Stomach smooth muscle (tissue), 2 donors: Measurements from ENCODE around the gene DCC.

Source experiments
- H3K27ac ChIP-seq: one replicate; pipeline ENCODE4 v1.7.0; 2013; ENCODE audit warnings: mild to moderate bottlenecking, low read length, inconsistent platforms
- H3K27me3 ChIP-seq, 2 donors: one replicate each; pipeline ENCODE4 v1.7.0; 2013; ENCODE audit warnings: low read length in 2 of 2; ENCODE audit not compliant: insufficient read depth in 2 of 2, control insufficient read depth in 1 of 2
- H3K36me3 ChIP-seq, 2 donors: one replicate each; pipeline ENCODE4 v1.7.0; 2013; ENCODE audit warnings: low read length in 2 of 2; ENCODE audit not compliant: control insufficient read depth in 2 of 2, insufficient read depth in 2 of 2
- H3K4me1 ChIP-seq: one replicate; pipeline ENCODE4 v1.7.0; 2013; ENCODE audit warnings: low read length; ENCODE audit not compliant: control insufficient read depth, insufficient read depth
- H3K4me3 ChIP-seq, 2 donors: one replicate each; pipeline ENCODE4 v1.7.0; 2013; ENCODE audit warnings: low read length in 2 of 2
- H3K9ac ChIP-seq, 2 donors: one replicate each; pipeline ENCODE4 v1.7.0; 2013; ENCODE audit warnings: low read length in 2 of 2, mild to moderate bottlenecking in 1 of 2
- H3K9me3 ChIP-seq, 2 donors: one replicate each; pipeline ENCODE4 v1.7.0; 2013; ENCODE audit warnings: low read length in 2 of 2; ENCODE audit not compliant: control insufficient read depth in 2 of 2
- donor health status: healthy.
- donor health status: Pancreatic carcinoma.

The DCC gene

DNA sequence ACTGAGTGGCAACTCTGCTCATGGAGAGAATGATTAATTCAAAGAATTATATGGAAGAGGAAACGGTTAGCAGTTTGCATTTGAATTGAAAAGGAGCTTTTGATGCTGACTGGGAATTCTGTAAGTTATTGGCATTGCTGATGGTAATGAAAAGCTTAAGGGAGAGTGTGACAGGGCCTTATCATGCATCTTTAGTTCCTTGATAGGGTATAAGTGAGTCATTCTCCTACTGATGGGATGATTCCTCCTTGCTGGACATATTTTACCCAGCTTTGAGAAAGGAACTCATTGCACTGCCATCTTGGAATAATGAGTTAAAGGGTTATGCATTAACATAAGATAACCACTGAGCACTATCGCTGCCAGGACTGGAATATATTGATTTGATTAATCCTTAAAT lies 740.7 kb downstream of the DCC start:
- H3K9me3 ChIP-seq, result no peaks in the 10 kb centered on the region

GRCh38 chr18:53093636-53094035 lies 753.6 kb downstream of the DCC start:
- Histone ChIP-seq H3K9me3 (no peaks in the 10 kb centered on the region), H3K36me3 (no peaks in the 10 kb centered on the region), H3K4me1 (no peaks in the 10 kb centered on the region), H3K4me3 (no peak overlapping the region), H3K27me3 (no peaks in the 10 kb centered on the region), H3K27ac (no peak overlapping the region), H3K9ac (no peak overlapping the region)

More for the DNA sequence above, 740.7 kb downstream of the DCC start:
- Histone ChIP-seq H3K9ac (no peak overlapping the region), H3K27ac (no peak overlapping the region), H3K27me3 (no peaks in the 10 kb centered on the region), H3K36me3 (no peaks in the 10 kb centered on the region), H3K4me1 (no peaks in the 10 kb centered on the region), H3K4me3 (no peak overlapping the region)

DNA sequence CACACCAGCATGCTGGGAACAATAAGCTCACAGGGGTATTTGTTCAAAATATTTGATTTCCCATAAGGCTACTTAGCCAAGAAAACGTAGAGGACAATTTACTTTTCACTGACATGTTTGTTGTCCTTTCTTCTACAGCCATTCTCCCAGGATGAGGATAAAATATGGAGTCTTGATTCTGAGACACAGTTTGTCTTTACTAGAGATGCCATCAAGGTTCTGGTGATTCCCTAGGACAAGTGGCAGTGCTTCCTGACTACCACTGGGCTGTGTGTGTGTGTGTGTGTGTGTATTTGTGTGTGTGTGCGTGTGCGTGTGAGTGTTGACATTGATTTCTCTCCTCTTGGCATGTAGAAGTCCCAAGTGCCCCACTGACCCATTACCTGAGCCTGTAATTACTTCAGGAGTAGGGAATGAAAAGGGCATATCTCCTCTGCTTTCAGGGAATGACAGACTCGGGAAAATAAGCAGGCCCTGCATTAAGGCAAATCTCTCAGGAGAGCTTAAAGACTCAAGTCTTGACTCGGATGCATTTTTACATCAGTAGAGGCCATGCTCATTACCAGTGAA lies 761.6 kb downstream of the DCC start:
- H3K27me3 ChIP-seq, result no peaks in the 10 kb centered on the region
- no peaks in the 10 kb centered on the region for H3K9me3 ChIP-seq
- H3K9ac ChIP-seq, result no peak overlapping the region
- no peaks in the 10 kb centered on the region for H3K36me3 ChIP-seq
- no peak overlapping the region for H3K4me3 ChIP-seq
- no peak overlapping the region for H3K27ac ChIP-seq
- no peaks in the 10 kb centered on the region for H3K4me1 ChIP-seq

DNA sequence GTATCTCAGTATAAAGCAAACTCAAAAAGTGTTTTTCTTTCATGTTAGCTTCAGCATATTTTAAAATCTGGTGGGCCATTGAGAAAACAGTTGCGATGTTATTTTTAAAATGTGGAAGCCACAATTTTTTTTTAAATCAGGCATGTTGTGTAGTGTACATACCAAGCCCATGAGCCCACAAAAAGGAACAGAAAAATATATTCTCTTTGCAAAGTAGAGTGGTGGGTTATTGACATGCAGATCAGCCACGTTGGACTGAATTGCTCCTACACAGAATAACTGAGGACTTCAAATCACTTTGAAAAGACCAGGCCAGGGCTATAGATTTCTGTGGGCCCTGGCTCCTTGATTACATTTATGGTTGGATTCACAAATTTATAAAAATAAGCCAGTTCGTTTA lies 774.4 kb downstream of the DCC start:
- Histone ChIP-seq H3K9me3 (no peaks in the 10 kb centered on the region), H3K9ac (no peak overlapping the region), H3K36me3 (no peaks in the 10 kb centered on the region), H3K27ac (no peak overlapping the region), H3K27me3 (no peaks in the 10 kb centered on the region), H3K4me3 (no peak overlapping the region), H3K4me1 (no peaks in the 10 kb centered on the region)

- H3K4me1 ChIP-seq, result no peaks in the 10 kb centered on the region
- H3K36me3 ChIP-seq, result no peaks in the 10 kb centered on the region
- no peak overlapping the region for H3K4me3 ChIP-seq
- H3K9me3 ChIP-seq, result no peaks in the 10 kb centered on the region
- no peaks in the 10 kb centered on the region for H3K27me3 ChIP-seq
- no peak overlapping the region for H3K27ac ChIP-seq
- H3K9ac ChIP-seq, result no peak overlapping the region
These were observed 776.0 kb downstream of the DCC start for GRCh38 chr18:53115876-53116585.

DNA sequence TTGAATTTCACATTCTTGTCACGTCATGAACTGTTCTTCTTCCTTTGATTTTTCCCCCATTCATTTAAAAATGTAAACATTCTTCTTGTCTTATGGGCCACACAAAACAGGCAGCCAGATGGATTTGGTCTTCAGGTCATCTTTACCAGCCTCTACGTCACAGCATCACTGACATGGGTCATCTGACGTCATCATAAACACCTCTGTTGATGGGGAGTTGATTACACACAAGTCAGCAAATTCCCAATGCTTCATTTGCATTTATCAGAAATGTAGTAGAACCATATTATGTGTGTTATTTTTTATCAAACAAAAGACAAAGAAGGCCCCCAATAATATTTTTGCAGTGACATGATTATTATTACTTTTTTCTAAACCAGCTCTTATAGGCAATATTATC lies 777.9 kb downstream of the DCC start:
- Histone ChIP-seq H3K9ac (no peak overlapping the region), H3K9me3 (no peaks in the 10 kb centered on the region), H3K27me3 (no peaks in the 10 kb centered on the region), H3K4me3 (no peak overlapping the region), H3K4me1 (no peaks in the 10 kb centered on the region), H3K27ac (no peak overlapping the region), H3K36me3 (no peaks in the 10 kb centered on the region)

DNA sequence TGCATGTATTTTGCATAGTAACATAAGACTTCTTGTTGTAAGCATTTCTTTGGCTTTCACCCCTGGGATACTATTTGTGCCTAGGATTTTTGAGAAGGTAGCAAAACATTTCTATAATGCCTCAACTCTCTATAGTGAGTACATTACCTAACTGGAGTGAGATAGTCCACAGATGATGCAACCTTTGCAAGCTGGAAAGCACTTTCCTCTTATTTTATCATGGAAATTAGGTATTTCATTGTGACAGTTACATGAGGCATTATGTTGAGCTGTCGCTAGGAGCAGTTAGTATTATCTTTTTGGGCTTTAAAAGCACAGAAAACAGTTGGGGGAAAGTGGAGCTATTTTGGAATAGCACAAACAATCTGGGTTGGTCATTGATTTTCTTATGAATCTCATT lies 786.2 kb downstream of the DCC start:
- Histone ChIP-seq H3K27ac (no peak overlapping the region), H3K36me3 (no peaks in the 10 kb centered on the region), H3K4me1 (no peaks in the 10 kb centered on the region)

GRCh38 chr18:53131001-53131400 lies 791.0 kb downstream of the DCC start:
- H3K27me3 ChIP-seq, result no peaks in the 10 kb centered on the region
- no peak overlapping the region for H3K27ac ChIP-seq
- H3K36me3 ChIP-seq, result no peaks in the 10 kb centered on the region
- H3K4me1 ChIP-seq, result no peaks in the 10 kb centered on the region
- H3K4me3 ChIP-seq, result no peak overlapping the region
- H3K9ac ChIP-seq, result no peak overlapping the region
- H3K9me3 ChIP-seq, result no peaks in the 10 kb centered on the region

More for the DNA sequence above, 786.2 kb downstream of the DCC start:
- Histone ChIP-seq H3K27me3 (no peaks in the 10 kb centered on the region), H3K4me3 (no peak overlapping the region), H3K9ac (no peak overlapping the region), H3K9me3 (no peaks in the 10 kb centered on the region)

- no peaks in the 10 kb centered on the region for H3K9me3 ChIP-seq
- no peak overlapping the region for H3K27ac ChIP-seq
- H3K9ac ChIP-seq, result no peak overlapping the region
These were observed 794.7 kb downstream of the DCC start for GRCh38 chr18:53134711-53135110.

DNA sequence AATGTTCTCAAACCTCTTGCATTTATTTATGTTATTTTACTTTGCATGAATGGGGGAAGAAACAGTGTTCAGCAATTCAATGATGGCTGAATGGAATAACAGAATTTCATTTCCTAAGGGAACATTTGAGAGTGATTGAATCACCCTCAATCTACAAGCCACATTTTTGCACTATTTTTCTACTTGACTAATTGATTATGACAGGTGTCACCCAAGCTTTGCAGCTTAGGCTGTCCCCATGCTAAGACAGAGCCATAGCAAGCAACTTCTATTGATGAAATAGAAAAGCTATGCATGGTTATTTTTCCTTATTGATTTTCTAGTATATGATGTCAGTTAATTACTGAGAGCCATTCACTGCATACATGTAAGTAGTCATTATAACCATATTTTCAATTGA lies 795.7 kb downstream of the DCC start:
- Histone ChIP-seq H3K4me1 (no peaks in the 10 kb centered on the region), H3K9ac (no peak overlapping the region), H3K36me3 (no peaks in the 10 kb centered on the region), H3K4me3 (no peak overlapping the region), H3K9me3 (no peaks in the 10 kb centered on the region), H3K27me3 (no peaks in the 10 kb centered on the region), H3K27ac (no peak overlapping the region)

More at GRCh38 chr18:53134711-53135110, 794.7 kb downstream of the DCC start:
- Histone ChIP-seq H3K4me3 (no peak overlapping the region), H3K36me3 (no peaks in the 10 kb centered on the region), H3K27me3 (no peaks in the 10 kb centered on the region), H3K4me1 (no peaks in the 10 kb centered on the region)

- Histone ChIP-seq H3K27me3 (no peaks in the 10 kb centered on the region), H3K4me1 (no peaks in the 10 kb centered on the region), H3K9ac (no peak overlapping the region), H3K27ac (no peak overlapping the region), H3K36me3 (no peaks in the 10 kb centered on the region), H3K4me3 (no peak overlapping the region), H3K9me3 (no peaks in the 10 kb centered on the region)
These were observed 799.9 kb downstream of the DCC start for GRCh38 chr18:53139746-53140500.
